ENCODE data around the gene LRRC58. TPM values are rescaled to one million over a fixed set of nuclear protein-coding genes. Genes with fewer than 3 reads are reported as not detected.

The LRRC58 gene
- total and polyA plus RNA-seq, 2 of the 13 experiments (the other 11 are each of a cell fraction or from before 2014, with no cell fraction given): 9.7 to 17.3 TPM

DNA sequence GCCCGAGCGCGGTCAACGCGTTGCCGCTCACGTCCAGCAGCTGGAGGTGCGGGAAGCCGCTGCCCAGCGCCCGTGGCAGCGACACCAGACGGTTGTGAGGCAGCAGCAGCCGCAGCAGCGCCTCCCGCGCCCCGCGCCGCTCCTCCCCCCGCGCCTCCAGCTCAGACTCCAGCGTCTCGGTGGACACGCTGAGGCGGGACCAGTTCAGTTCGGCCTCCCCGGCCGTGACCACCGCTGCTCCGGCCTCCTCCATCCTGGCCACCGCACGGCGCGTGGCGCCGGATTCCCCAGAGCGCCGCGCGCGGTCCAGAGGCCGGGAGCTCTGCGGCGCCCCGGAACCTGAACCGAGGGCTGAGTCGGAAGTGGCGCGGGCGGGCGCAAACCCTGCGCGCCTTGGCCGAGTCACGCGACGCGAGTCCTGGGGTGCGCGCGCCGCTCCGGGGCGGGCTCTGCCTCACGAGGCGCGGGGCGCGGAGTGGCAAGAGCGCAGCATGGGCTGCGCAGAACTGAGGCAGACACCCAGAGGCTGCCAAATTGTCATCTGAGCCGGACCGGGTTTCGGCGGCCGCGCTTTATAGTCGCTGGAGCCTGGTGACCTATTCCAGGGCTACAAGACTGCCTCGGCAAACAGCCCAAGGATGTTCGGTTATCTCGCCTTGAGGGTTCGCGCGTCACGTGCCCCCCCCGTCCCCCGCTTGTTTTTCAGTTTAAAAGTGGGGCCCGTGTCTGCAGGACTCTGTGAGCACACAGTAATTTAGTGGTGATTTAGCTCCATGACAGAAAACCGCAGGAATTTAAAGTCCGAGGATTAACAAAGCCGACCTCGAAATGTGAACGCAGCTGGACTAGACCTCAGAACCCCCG, at the start of gene LRRC58 (continued):
- TF ChIP-seq, protein P1, sequence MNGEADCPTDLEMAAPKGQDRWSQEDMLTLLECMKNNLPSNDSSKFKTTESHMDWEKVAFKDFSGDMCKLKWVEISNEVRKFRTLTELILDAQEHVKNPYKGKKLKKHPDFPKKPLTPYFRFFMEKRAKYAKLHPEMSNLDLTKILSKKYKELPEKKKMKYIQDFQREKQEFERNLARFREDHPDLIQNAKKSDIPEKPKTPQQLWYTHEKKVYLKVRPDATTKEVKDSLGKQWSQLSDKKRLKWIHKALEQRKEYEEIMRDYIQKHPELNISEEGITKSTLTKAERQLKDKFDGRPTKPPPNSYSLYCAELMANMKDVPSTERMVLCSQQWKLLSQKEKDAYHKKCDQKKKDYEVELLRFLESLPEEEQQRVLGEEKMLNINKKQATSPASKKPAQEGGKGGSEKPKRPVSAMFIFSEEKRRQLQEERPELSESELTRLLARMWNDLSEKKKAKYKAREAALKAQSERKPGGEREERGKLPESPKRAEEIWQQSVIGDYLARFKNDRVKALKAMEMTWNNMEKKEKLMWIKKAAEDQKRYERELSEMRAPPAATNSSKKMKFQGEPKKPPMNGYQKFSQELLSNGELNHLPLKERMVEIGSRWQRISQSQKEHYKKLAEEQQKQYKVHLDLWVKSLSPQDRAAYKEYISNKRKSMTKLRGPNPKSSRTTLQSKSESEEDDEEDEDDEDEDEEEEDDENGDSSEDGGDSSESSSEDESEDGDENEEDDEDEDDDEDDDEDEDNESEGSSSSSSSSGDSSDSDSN (CRISPR knock-in tag; IDR thresholded peaks at IDR 0.05): peak; percentile 99
- TF ChIP-seq, protein P2, sequence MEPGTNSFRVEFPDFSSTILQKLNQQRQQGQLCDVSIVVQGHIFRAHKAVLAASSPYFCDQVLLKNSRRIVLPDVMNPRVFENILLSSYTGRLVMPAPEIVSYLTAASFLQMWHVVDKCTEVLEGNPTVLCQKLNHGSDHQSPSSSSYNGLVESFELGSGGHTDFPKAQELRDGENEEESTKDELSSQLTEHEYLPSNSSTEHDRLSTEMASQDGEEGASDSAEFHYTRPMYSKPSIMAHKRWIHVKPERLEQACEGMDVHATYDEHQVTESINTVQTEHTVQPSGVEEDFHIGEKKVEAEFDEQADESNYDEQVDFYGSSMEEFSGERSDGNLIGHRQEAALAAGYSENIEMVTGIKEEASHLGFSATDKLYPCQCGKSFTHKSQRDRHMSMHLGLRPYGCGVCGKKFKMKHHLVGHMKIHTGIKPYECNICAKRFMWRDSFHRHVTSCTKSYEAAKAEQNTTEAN (CRISPR knock-in tag; conservative IDR thresholded peaks at IDR 0.05): peak; percentile 89; the same call in 1 of the 2 replicates
- TF ChIP-seq ZSCAN25 (CRISPR knock-in tag; IDR thresholded peaks at IDR 0.05): peak; percentile 49; the same call in 1 of the 2 replicates
- TF ChIP-seq HOXA3 (CRISPR knock-in tag; IDR thresholded peaks at IDR 0.05): peak; percentile 91
- 0 out of 2 replicates have a peak, but pooled peaks have one; percentile 7 for TF ChIP-seq HNF4A (CRISPR knock-in tag; IDR thresholded peaks at IDR 0.05)
- 0 out of 2 replicates have a peak, but pooled peaks have one; percentile 59 for TF ChIP-seq ZNF17 (CRISPR knock-in tag; IDR thresholded peaks at IDR 0.05)
- no peak for TF ChIP-seq FOXK1 (CRISPR knock-in tag; IDR thresholded peaks at IDR 0.05; ENCODE audit: borderline replicate concordance, low read depth)
- TF ChIP-seq, protein P3, sequence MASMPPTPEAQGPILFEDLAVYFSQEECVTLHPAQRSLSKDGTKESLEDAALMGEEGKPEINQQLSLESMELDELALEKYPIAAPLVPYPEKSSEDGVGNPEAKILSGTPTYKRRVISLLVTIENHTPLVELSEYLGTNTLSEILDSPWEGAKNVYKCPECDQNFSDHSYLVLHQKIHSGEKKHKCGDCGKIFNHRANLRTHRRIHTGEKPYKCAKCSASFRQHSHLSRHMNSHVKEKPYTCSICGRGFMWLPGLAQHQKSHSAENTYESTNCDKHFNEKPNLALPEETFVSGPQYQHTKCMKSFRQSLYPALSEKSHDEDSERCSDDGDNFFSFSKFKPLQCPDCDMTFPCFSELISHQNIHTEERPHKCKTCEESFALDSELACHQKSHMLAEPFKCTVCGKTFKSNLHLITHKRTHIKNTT (CRISPR knock-in tag; IDR thresholded peaks at IDR 0.05): no peak
- no peak; the same call in 1 of the 2 replicates for TF ChIP-seq MAZ (IDR thresholded peaks at IDR 0.05; ENCODE audit: borderline replicate concordance, low read depth, low read length)
- TF ChIP-seq MAZ (CRISPR knock-in tag; IDR thresholded peaks at IDR 0.05; ENCODE audit: low read depth): peak; percentile 87
- peak; percentile 38; the same call in 1 of the 2 replicates for TF ChIP-seq PHF21A (CRISPR knock-in tag; IDR thresholded peaks at IDR 0.05)
- TF ChIP-seq, protein P4, sequence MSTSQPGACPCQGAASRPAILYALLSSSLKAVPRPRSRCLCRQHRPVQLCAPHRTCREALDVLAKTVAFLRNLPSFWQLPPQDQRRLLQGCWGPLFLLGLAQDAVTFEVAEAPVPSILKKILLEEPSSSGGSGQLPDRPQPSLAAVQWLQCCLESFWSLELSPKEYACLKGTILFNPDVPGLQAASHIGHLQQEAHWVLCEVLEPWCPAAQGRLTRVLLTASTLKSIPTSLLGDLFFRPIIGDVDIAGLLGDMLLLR (CRISPR knock-in tag; IDR thresholded peaks at IDR 0.05): peak; percentile 55; the same call in 1 of the 2 replicates
- peak; percentile 92 for TF ChIP-seq CBFB (CRISPR knock-in tag; IDR thresholded peaks at IDR 0.05)
- no peak for TF ChIP-seq CHD2 (IDR thresholded peaks at IDR 0.05; ENCODE audit: low read depth, low read length)
- peak; percentile 75 for TF ChIP-seq IRF2 (CRISPR knock-in tag; IDR thresholded peaks at IDR 0.05)
- TF ChIP-seq ZNF777 (CRISPR knock-in tag; IDR thresholded peaks at IDR 0.05): peak; percentile 98
- peak; percentile 48; the same call in 1 of the 2 replicates for TF ChIP-seq KDM4B (CRISPR knock-in tag; IDR thresholded peaks at IDR 0.05)
- TF ChIP-seq ZNF644 (CRISPR knock-in tag; IDR thresholded peaks at IDR 0.05; ENCODE audit: low read depth): no peak
- TF ChIP-seq, protein P5, sequence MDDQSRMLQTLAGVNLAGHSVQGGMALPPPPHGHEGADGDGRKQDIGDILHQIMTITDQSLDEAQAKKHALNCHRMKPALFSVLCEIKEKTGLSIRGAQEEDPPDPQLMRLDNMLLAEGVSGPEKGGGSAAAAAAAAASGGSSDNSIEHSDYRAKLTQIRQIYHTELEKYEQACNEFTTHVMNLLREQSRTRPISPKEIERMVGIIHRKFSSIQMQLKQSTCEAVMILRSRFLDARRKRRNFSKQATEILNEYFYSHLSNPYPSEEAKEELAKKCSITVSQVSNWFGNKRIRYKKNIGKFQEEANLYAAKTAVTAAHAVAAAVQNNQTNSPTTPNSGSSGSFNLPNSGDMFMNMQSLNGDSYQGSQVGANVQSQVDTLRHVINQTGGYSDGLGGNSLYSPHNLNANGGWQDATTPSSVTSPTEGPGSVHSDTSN (CRISPR knock-in tag; IDR thresholded peaks at IDR 0.05; ENCODE audit: borderline replicate concordance): peak; percentile 85
- TF ChIP-seq TARDBP (CRISPR knock-in tag; IDR thresholded peaks at IDR 0.05): peak; percentile 64; the same call in 1 of the 2 replicates
- no peak for TF ChIP-seq HNF4G (IDR thresholded peaks at IDR 0.05; ENCODE audit: borderline replicate concordance, low read depth, low read length)
- TF ChIP-seq HNF4G (CRISPR knock-in tag; IDR thresholded peaks at IDR 0.05; ENCODE audit: borderline replicate concordance, low read depth): peak; percentile 29; the same call in 1 of the 2 replicates
- peak; percentile 98 for TF ChIP-seq RBFOX2 (IDR thresholded peaks at IDR 0.05; ENCODE audit: low read depth, low read length)

Measured in HepG2 (cell line).